ENCODE measurements around the gene PNPLA7.
"Not testable (repeated sequence)": the region's sequence is repeated elsewhere in the genome, so short reads cannot be mapped to it uniquely, and the experiment has no call there.

PNPLA7 gene

DNA sequence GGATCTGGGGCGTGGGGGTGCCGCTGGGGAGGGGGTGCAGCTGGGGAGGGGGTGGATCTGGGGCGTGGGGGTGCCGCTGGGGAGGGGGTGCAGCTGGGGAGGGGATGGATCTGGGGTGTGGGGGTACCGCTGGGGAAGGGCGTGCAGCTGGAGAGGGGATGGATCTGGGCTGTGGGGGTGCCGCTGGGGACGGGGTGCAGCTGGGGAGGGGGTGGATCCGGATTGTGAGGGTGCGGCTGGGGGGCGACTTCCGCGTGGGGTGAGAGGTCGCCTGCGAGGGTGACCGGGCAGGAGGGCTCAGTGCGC is 709 bp upstream of the PNPLA7 start:
- DNase-seq: peak in 4 of 42 donors; percentile 34 to 41 (median 36)
- intact Hi-C loops (cut with DNase I): loop anchor here (5.0 kb wide), 1 partner anchor 41 kb away; the partner anchor contains the start of gene ZMYND19

DNA sequence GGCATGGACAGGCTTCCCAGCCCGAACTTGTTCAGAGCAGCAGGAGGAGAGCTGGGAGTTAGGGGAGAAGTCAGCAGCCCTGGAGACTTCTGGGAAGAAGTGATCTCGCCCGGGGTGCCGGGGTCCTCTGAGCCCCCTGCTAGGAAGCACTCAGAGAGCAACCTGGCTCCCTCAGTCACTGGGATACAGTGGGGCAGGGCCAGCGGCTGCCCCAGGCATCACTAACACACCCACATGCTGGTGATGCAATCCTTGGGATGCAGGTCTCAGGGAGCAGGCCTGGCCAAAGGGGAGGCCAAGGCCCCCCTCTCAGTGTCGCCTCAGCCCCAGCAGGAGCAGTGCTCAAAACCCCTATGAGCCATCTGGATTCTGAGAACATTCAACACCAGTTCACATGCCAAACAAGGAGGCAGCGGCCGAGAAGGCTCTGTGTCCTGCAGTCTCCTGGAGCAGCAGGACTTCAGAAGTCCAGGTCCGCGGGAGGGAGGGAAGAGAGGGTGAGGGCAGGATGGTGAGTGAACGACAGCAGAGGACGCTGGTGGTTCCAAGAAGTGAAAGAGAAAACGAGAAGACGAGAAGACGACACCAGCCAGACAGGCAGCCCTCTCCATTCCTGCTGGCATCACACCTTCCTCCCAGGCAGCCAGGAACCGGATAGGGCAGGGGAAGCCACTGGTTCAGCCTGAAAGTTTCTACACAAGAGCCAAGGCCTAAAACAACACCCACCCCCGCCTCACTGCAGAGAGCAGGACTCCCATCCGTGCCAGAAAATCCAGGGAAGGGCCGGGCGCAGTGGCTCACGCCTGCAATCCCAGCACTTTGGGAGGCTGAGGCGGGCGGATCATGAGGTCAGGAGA is 2.3 kb downstream of the PNPLA7 start:
- intact Hi-C loops (cut with DNase I): no loop called here
- no peak for DNase-seq

DNA sequence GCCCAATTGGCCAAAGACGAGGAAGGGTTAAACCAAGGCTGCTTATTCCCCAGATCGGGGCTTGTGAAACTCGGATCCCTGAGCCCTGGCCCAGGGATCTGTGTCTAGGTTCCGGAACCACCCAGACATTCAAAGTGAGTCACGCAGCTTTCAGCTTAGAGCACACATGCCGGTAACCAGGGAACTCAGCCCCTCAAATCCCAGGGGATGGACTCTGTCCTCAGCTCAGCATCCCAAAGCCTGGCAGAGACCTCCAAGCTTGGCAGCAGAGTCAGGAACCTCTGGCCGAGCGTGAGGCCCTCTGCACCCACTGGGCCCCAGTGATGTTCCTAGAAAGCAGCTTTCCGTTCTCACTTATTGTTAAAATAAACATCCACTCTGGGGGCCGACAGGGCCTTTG is 5.1 kb downstream of the PNPLA7 start:
- intact Hi-C loops (cut with DNase I): no loop called here
- DNase-seq: peak in 1 of 42 donors; percentile 12

DNA sequence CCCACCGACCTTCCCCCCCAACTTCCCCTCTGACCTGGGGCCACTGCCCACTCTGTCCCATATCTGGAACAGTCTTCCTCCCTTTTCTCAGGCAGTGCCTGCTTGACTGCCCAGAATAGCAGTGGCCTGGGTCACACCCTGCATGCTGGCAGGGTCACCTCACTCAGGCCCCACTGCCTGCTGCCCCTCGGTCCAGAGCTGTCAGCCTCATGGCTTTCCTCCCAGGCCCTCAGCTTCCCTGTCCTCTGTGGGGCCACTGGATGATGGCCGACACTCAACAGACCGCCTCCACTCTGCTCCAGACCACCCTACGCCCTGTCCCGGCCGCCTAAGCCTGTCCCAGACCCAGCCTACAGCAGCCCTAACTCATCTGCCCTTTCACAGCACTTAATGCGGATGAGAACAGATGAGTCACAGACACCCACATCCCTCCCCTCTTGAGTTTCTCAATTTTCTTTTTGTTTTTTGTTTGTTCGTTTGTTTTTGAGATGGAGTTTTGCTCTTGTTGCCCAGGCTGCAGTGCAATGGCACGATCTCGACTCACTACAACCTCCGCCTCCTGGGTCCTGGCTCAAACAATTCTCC is 5.9 kb downstream of the PNPLA7 start:
- peak in 4 of 42 donors; percentile 41 to 69 (median 52) for DNase-seq
- intact Hi-C loops (cut with DNase I): no loop called here

DNA sequence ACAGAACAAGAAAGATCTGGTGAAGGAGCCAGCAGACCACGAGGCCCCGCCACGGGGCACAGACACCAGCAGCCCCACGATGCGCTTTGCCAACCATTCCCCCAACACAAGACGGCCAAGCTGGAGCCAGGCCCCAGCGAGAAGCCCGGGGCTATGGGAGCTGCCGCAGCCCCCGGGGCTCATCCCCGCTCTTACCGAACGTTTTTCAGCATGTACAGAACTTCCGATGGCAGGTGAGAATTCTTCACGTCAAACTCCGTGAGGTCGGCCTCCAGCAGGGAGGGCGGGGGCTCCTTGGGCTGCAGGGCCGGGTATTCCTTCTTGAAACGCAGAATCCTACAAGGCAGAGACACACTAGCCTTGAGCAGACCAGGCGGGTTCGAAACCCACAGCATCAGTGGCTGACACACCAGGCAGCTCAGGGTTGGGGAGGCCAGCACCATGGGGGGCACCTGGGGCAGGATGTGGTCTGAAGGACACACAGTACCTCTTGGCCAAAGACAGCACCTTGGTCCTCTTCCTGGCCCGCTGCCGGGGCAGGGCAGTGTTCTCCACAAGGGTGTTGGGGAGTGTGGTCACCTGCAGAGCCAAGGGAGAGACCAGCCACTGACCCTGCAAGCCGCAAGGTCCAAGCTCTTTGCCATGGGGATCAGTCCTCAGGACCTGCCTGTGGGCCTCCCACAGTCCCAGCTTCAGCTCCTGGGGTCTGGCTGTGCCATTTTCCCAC is 6.8 kb downstream of the PNPLA7 start:
- intact Hi-C loops (cut with DNase I): no loop called here

DNA sequence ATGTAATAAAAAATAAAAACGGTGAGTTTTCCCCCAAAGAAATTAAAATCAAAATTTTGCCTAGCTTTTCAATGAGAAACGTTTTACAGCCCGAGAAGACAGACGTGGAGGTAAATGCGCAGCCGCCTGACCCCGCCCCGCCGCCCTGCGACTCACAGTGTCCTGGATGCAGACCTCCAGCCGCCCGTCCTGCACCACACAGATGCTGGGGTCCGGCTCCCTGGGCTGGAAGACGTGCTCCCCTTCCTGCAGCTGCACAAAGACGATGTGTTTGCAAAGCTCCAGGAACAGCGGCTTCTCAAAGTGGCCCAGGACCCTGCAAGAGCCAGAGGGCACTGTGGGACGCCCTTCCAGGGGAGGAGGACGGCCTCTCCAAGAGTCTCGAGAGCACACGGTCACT is 7.7 kb downstream of the PNPLA7 start:
- intact Hi-C loops (cut with DNase I): no loop called here
- DNase-seq: no peak

More for the DNA sequence above, 6.8 kb downstream of the PNPLA7 start:
- no peak for DNase-seq

DNA sequence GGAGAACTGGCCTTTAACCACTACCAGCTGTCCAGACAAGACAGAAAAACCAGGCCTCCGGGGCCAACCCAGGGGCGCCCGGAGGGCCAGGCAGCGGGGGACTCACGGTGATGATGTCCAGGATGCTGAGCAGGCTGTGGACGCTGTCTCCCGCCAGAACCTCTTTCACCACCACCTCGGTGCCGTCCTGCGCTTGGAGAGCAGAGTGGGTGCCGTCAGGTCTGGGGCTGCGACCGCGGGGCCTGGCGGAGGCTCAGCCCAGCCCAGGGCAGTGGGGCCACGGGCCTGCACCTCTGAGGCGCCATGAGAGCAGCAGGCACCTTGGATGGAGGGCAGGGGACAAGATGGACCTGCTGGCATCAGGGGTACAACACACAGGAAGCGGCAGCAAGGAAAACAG is 9.7 kb downstream of the PNPLA7 start:
- intact Hi-C loops (cut with DNase I): no loop called here
- DNase-seq: no peak

DNA sequence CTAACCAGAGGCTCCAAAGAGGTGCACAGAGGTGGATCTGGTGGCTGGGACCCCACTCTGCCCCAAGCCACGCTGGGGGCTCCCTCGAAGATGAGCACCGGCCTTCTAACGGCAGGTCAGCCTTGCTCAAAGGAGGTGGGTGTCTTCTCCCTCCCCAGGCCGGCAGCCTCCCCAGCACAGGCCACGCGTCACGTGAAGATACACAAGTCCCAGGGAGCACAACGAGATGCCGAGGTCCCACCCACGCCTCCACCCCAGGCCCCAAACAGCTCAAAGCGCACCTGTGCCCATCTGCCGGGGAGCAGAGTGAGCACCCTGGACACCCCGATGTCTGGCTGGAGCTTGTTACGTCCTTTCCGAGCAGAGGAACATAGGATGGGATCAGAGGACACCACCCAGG is 12.1 kb downstream of the PNPLA7 start:
- intact Hi-C loops (cut with DNase I): no loop called here
- DNase-seq: no peak

DNA sequence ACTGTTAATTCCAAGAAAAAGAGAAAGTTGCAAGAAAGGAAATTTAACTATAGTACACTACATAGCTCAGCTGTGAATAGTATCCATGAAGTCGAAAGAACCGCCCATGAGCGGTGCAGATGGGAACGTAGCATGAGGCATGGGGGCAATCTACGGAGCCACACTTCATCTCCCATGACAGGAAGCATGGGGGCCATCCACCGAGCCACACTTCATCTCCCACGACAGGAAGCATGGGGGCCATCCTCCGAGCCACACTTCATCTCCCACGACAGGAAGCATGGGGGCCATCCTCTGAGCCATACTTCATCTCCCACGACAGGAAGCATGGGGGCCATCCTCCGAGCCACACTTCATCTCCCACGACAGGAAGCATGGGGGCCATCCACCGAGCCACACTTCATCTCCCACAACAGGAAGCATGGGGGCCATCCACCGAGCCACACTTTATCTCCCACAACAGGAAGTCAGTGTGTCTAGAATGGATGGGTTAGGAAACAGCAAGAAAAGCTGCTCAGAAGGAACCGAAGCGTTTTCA is 13.5 kb downstream of the PNPLA7 start:
- DNase-seq; intact Hi-C loops (cut with DNase I): not testable (repeated sequence)

DNA sequence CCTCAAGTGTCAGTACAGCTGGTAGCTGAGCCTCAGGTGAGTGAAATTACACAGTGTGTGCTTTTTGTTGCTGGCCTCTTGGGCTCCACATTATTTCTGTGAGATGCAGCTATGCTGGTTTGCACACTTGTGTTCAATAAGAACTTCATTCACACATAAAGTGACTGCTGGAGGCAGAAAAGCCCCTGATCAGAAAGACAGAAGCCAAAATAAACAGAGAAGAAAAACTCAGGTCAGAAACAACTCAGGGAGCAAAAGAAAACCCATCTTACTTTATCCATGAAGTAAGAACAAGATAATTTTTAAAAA is 15.1 kb downstream of the PNPLA7 start:
- DNase-seq: no peak
- intact Hi-C loops (cut with DNase I): no loop called here

DNA sequence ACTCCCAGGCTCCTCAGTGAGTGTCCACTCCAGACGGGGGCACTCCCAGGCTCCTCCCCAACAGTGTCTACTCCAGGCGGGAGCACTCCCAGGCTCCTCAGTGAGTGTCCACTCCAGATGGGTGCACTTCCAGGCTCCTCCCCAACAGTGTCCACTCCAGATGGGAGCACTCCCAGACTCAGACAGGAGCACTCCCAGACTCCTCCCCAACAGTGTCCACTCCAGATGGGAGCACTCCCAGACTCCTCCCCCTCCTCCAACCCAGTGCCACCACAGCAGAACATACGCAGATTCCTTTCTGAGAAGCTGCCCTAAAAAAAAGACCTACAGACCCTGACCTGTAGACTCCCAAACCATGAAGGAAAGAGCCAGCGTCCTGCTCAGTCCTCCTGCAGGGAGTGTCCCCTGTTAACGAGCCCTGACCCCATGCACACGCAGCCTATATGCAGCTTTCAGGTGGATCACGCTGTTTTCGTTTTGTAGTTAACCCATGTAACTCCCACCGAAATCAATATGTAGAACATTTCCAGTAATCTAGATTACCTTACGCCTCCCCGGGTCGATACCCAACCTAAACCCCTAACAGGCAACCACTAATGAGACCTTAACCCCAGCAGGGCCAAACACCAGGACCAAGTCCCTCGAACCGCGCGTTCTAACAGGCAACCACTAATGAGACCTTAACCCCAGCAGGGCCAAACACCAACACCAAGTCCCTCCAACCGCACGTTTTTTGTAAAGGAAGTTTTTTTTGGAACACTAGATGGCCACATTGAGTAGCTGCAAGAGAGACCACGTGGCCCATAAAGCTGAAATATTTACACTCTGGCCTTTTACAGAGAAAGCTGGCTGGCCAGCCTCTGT is 15.7 kb downstream of the PNPLA7 start:
- intact Hi-C loops (cut with DNase I): no loop called here
- peak in 5 of 42 donors; percentile 23 to 58 (median 28) for DNase-seq

DNA sequence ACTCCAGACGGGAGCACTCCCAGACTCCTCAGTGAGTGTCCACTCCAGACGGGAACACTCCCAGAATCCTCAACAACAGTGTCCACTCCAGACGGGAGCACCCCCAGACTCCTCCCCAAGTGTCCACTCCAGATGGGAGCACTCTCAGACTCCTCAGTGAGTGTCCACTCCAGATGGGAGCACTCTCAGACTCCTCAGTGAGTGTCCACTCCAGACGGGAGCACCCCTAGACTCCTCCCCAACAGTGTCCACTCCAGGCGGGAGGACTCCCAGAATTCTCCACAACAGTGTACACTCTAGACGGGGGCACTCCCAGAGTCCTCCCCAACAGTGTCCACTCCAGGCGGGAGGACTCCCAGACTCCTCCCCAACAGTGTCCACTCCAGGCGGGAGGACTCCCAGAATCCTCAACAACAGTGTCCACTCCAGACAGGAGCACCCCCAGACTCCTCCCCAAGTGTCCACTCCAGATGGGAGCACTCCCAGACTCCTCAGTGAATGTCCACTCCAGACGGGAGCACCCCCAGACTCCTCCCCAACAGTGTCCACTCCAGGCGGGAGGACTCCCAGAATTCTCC is 17.2 kb downstream of the PNPLA7 start:
- DNase-seq; intact Hi-C loops (cut with DNase I): not testable (repeated sequence)

DNA sequence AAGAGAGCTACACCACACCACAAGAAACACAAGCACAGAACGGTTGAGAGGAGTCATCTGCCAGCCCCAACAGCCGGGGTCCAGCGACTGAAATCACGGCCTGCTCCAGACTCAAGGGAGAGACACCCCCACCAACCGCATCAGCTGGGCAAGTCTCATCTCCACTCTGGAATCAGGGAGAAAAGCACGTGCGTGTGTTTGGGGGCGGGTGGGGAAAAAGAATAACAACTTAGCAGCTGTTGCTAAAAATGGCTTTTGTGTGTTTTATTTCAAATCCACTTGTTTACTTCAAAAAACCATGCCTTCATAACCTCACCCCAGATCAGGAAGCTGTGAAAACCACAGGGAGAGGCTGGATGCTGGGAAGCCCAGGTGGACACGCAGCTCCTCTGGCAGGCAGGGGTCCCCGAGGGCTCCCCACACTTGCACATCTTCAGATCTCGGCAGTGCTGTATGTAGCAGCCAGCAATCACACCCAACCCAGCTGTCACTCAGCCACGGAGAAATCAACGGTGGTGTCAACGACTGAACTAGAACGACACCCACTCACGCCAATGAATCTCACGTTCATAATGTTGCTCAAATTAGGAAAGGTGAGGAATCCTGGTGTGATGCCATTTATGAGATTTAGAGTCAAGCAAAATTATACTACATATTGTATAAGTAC is 19.0 kb downstream of the PNPLA7 start:
- DNase-seq: peak in 37 of 42 donors; percentile 31 to 90 (median 66)
- intact Hi-C loops (cut with DNase I): no loop called here

DNA sequence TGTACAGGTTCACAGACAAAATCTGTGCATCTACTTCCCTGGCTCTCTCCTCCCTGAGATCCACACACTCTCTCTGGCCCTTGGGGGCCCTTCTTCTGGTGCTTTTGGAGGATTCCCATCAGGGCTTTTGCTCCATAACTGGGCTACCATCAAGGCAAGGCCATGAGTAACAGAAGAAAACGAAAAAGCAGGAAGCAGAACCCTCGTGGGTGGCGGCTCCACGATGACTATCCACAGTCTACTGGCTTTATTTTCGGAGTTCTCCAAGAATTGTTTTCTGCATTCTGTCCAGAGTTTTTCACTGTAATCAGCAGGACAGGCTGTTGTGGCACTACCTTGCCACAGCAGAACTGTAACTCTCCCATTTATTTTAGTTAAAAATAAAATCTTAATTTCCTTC is 19.9 kb downstream of the PNPLA7 start:
- intact Hi-C loops (cut with DNase I): no loop called here

DNA sequence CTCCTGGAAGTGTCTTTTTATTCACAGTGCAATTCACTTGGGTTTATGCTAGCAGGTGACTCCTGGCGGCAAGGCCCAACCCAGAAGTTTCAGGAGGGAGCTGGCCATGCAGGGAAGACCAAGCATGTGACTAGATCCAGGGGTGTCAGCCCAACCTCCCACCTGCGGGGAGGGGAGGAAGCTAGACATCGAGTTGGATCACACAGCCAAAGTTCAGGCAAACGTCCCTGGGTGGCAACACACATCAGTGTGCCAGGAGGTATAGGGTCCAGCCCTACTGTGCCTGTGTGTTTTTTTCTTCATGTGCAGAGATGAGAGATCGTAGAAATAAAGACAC is 25.3 kb downstream of the PNPLA7 start:
- no peak for DNase-seq
- intact Hi-C loops (cut with DNase I): loop anchor here (10.0 kb wide), 1 partner anchor 230 kb away; no protein-coding TSS in a partner anchor

More for the DNA sequence above, 19.9 kb downstream of the PNPLA7 start:
- no peak for DNase-seq

DNA sequence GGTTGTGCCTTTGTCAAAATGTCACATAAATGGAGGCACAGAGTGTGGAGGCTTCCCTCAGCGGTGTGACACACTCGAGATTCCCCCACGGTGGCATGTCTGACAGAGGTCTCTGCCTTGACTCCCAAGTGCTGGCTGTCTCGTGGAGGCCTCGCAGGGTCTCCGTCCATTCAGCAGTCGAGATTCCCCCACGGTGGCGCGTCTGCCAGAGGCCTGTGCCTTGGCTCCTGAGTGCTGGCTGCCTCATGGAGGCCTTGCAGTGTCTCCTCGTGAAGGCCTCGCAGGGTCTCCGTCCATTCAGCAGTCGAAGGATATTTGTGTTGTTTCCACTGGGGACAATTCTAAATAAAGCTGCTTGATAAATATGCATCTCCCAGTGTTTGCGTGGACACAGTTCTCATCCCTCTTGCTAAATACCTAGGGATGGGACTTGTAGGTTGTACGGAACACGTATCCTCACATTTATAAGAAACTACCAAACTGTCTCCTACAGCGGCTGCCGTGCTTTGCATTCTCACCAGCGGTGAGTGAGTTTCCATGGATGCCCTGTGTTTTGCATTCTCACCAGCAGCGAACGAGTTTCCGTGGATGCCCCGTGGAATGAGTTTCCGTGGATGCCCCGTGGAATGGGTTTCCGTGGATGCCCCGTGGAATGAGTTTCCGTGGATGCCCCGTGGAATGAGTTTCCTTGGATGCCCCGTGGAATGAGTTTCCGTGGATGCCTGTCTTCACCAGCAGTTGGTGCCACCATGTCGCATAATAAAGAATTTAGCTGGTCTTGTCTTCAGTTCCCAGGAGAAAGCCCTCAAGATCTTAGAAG is 25.8 kb downstream of the PNPLA7 start:
- intact Hi-C loops (cut with DNase I): loop anchor here (10.0 kb wide), 1 partner anchor 230 kb away; no protein-coding TSS in a partner anchor
- DNase-seq: peak in 1 of 42 donors; percentile 37

DNA sequence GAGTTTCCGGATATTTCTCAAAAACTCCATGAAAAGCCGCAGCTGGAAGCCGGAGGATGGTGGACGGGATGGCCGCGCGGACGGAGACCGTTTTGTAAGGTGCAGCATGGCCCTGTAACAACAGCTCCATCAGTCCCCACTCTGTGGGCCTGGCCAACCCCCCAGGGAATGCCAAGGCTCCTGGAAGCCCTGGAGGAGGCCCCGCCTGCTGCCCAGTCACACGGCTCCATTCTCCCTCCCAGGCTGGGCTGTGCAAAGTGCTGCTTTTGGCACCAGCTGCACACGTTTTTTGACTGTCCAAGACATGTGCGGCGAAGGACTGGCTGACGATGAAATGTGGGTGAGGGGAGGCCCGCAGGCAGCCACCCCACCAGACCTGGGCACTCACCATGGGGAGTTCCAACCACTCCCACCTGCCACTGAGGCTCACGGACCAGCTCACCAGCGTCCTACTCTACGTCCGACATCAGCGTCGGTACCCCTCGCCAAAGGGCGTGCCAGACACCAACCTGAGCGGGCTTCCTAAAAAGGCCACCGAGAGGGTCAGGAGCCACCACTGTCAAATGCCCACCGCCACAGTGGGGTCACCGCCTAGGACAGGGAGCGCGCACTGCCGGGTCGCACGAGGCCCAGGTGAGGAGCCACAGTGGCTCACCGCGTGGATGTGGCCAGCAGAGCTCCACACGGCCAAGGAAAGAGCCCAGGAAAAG is 27.3 kb downstream of the PNPLA7 start:
- DNase-seq: no peak
- intact Hi-C loops (cut with DNase I): loop anchor here (10.0 kb wide), 1 partner anchor 228 kb away; no protein-coding TSS in a partner anchor
